DOHH2 (cell line): ENCODE results near the gene TCEAL2.
"Not testable (repeated sequence)": the region's sequence is repeated elsewhere in the genome, so short reads cannot be mapped to it uniquely, and the experiment has no call there.

ENCODE experiments used
- H3F3A ChIP-seq: fragments of 200-600 bp; sonication (generic), shearing (Covaris generic); 2 replicates; pipeline ENCODE4 v1.6.0; 2016; ENCODE audit warnings: antibody characterized with exemption, mild to moderate bottlenecking; ENCODE audit not compliant: control insufficient read depth, insufficient read depth
- H3K27ac ChIP-seq: fragments of 200-600 bp; sonication (generic); 2 replicates; pipeline ENCODE4 v1.5.1; 2014; ENCODE audit warnings: low read depth, mild to moderate bottlenecking, low read length, moderate library complexity
- H3K27me3 ChIP-seq: fragments of 200-600 bp; sonication (generic); 2 replicates; pipeline ENCODE4 v1.6.1; 2014; ENCODE audit warnings: mild to moderate bottlenecking, low read length, mixed read lengths; ENCODE audit not compliant: control insufficient read depth
- H3K36me3 ChIP-seq: fragments of 200-600 bp; sonication (generic); 2 replicates; pipeline ENCODE4 v1.6.1; 2014; ENCODE audit warnings: mild to moderate bottlenecking, low read length, moderate library complexity, mixed read lengths; ENCODE audit not compliant: control insufficient read depth
- H3K4me1 ChIP-seq: fragments of 200-600 bp; sonication (generic); 2 replicates; pipeline ENCODE4 v1.6.1; 2014; ENCODE audit warnings: mild to moderate bottlenecking, low read length, mixed read lengths; ENCODE audit not compliant: control insufficient read depth
- H3K4me2 ChIP-seq: fragments of 200-600 bp; sonication (generic); 2 replicates; pipeline ENCODE4 v1.6.0; 2014; ENCODE audit warnings: mild to moderate bottlenecking, low read length, moderate library complexity
- H3K4me3 ChIP-seq: fragments of 200-600 bp; sonication (generic); 2 replicates; pipeline ENCODE4 v1.5.1; 2014; ENCODE audit warnings: mild to moderate bottlenecking, low read length, mixed read lengths
- H3K79me2 ChIP-seq: fragments of 200-600 bp; sonication (generic); 2 replicates; pipeline ENCODE4 v1.6.1; 2014; ENCODE audit warnings: mild to moderate bottlenecking, low read length, mixed read lengths; ENCODE audit not compliant: control insufficient read depth
- H3K9me2 ChIP-seq: fragments of 200-600 bp; sonication (generic); replicated peaks from 2 replicates; pipeline ENCODE4 v1.6.1; 2014; ENCODE audit warnings: mild to moderate bottlenecking, low read length, mixed read lengths; ENCODE audit not compliant: control insufficient read depth
- H3K9me3 ChIP-seq: fragments of 200-600 bp; sonication (generic); 2 replicates; pipeline ENCODE4 v1.6.1; 2014; ENCODE audit warnings: antibody characterized with exemption, low read length, mixed read lengths; ENCODE audit not compliant: control insufficient read depth, insufficient read depth
- H4K20me1 ChIP-seq: fragments of 200-600 bp; sonication (generic); 2 replicates; pipeline ENCODE4 v1.6.0; 2014; ENCODE audit warnings: low read depth, mild to moderate bottlenecking, antibody characterized with exemption, low read length, moderate library complexity; ENCODE audit not compliant: control insufficient read depth, insufficient read depth
- CTCF ChIP-seq: fragments of 200-600 bp; sonication (generic); IDR thresholded peaks from one replicate; pipeline ENCODE4 v1.5.1; 2014; ENCODE audit warnings: antibody characterized with exemption, mild to moderate bottlenecking, low read depth, low read length; ENCODE audit not compliant: poor library complexity, severe bottlenecking
- EZH2phosphoT487 ChIP-seq: fragments of 200-600 bp; sonication (generic); IDR thresholded peaks from 2 replicates; pipeline ENCODE4 v1.6.1; 2017; ENCODE audit warnings: borderline replicate concordance, mild to moderate bottlenecking, antibody characterized with exemption, low read length, moderate library complexity, mixed read lengths

TCEAL2 gene

GRCh38 chrX:102125436-102125835, at the start of gene TCEAL2:
Gene TCEAL2, plus strand, starts transcription at chrX:102125679. Its CDS starts 1,152 bp downstream, at chrX:102126831.
- H3F3A ChIP-seq, H3K36me3 ChIP-seq, H3K9me2 ChIP-seq, H4K20me1 ChIP-seq, H3K9me3 ChIP-seq, H3K27ac ChIP-seq, H3K4me1 ChIP-seq, H3K79me2 ChIP-seq, H3K4me3 ChIP-seq, H3K4me2 ChIP-seq, H3K27me3 ChIP-seq: not testable (repeated sequence)

GRCh38 chrX:102077426-102077825, 48.1 kb upstream of the TCEAL2 start:
- H3K9me2 ChIP-seq: no peaks in the 10 kb centered on the region
- H3K9me3 ChIP-seq: no peaks in the 10 kb centered on the region
- H3K27me3 ChIP-seq: no peaks in the 10 kb centered on the region
- H3K4me1 ChIP-seq: no peaks in the 10 kb centered on the region
- no peak overlapping the region for H3K4me2 ChIP-seq
- H3K79me2 ChIP-seq: no peaks in the 10 kb centered on the region
- H3K4me3 ChIP-seq: no peak overlapping the region
- no peaks in the 10 kb centered on the region for H3F3A ChIP-seq
- no peaks in the 10 kb centered on the region for H4K20me1 ChIP-seq
- H3K27ac ChIP-seq: no peak overlapping the region
- H3K36me3 ChIP-seq: no peaks in the 10 kb centered on the region
- TF ChIP-seq EZH2phosphoT487 (no peak), CTCF (no peak)

DNA sequence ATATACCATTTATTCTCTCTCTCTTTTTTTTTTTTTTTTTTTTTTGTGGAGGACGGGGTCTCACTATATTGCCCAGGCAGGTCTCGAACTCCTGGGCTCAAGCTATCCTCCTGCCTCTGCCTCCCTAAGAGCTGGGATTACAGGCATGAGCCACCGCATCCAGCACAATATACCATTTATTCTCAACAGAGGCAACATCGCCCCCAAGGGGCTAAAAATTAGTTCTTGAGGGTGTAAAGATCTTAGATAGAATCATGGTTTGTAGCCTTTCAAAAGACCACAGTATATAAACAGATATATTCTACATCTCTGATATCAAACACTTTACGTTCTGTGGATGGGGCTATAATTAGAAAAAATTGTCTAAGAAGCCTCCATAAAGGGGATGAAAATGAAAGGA, 39.8 kb upstream of the TCEAL2 start:
- no peaks in the 10 kb centered on the region for H3K36me3 ChIP-seq
- H3K9me3 ChIP-seq: no peaks in the 10 kb centered on the region
- no peak for TF ChIP-seq EZH2phosphoT487
- TF ChIP-seq CTCF: no peak
- no peaks in the 10 kb centered on the region for H3K79me2 ChIP-seq
- no peak overlapping the region for H3K27ac ChIP-seq
- H3F3A ChIP-seq: no peaks in the 10 kb centered on the region
- no peak overlapping the region for H3K4me3 ChIP-seq
- no peaks in the 10 kb centered on the region for H4K20me1 ChIP-seq
- H3K4me1 ChIP-seq: no peaks in the 10 kb centered on the region
- H3K27me3 ChIP-seq: no peaks in the 10 kb centered on the region
- no peaks in the 10 kb centered on the region for H3K9me2 ChIP-seq
- no peak overlapping the region for H3K4me2 ChIP-seq

DNA sequence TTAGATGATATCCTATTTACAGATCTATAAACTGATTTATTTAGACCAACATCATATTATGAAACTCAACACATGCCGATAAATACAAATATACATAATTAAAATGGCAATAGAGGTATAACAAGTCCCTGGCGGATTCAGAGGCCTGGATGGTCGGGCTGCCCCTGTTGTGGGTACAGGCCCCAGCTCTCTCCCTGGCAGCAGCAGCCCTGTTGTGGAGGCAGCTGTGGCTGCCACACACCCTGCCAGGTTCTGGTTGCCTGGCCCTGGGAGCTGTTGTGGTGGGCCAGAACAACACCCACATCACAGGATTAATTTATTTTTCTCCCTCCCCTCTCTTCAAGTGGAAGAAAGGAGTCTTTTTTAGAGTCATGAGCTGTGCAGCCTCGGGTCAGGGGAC, 12.1 kb upstream of the TCEAL2 start:
- no peaks in the 10 kb centered on the region for H3K79me2 ChIP-seq
- no peaks in the 10 kb centered on the region for H3K9me3 ChIP-seq
- no peaks in the 10 kb centered on the region for H3K4me1 ChIP-seq
- H3K4me3 ChIP-seq: no peak overlapping the region
- no peaks in the 10 kb centered on the region for H3K36me3 ChIP-seq
- H3K27ac ChIP-seq: no peak overlapping the region
- no peaks in the 10 kb centered on the region for H3K9me2 ChIP-seq
- H3K4me2 ChIP-seq: no peak overlapping the region
- no peaks in the 10 kb centered on the region for H3F3A ChIP-seq
- TF ChIP-seq EZH2phosphoT487: no peak
- TF ChIP-seq CTCF: no peak
- H4K20me1 ChIP-seq: no peaks in the 10 kb centered on the region
- no peaks in the 10 kb centered on the region for H3K27me3 ChIP-seq
